ENCODE results near the gene KLHL29. TPM values are rescaled to one million over a fixed set of nuclear protein-coding genes. Genes with fewer than 3 reads are reported as not detected.

KLHL29 gene
- total RNA-seq, 1 donor = 14.7 TPM

- no peak for TF ChIP-seq CTCF (IDR thresholded peaks at IDR 0.05; ENCODE audit: insufficient read depth, low read depth, low read length)
- no peak for DNase-seq (ENCODE audit: low read depth)
- H3K4me3 ChIP-seq (ENCODE audit: low read depth, low read length) = no peak overlapping the region
These were observed 273.0 kb downstream of the KLHL29 start for GRCh38 chr2:23657934-23658333.

DNA sequence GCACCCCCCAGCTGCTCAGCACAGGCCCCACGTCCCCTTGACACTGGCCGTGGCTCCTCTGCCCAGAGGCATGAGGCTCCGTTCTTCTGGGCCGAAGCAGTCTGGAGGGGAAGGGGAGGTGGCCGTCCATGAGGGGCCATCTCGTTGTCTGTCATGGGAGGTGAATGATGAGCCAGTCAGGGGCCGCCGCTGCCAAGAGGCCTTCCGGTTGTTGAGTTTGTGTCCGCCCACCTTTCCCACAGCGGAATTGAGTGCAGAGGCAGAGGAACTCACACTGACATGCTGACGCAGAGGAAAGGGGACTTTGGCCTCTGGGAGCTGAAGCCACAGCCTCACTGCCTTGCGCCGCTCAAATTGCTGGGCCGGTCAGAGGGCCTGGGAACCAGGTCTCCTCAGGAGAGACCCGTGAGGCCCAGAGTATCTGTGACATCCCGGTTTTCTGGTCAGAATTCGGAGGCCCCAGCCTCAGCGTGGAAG lies 273.5 kb downstream of the KLHL29 start:
- H3K4me3 ChIP-seq (ENCODE audit: low read depth, low read length) = no peak overlapping the region
- TF ChIP-seq CTCF (IDR thresholded peaks at IDR 0.05; ENCODE audit: insufficient read depth, low read depth, low read length) = no peak
- DNase-seq (ENCODE audit: low read depth) = no peak

DNA sequence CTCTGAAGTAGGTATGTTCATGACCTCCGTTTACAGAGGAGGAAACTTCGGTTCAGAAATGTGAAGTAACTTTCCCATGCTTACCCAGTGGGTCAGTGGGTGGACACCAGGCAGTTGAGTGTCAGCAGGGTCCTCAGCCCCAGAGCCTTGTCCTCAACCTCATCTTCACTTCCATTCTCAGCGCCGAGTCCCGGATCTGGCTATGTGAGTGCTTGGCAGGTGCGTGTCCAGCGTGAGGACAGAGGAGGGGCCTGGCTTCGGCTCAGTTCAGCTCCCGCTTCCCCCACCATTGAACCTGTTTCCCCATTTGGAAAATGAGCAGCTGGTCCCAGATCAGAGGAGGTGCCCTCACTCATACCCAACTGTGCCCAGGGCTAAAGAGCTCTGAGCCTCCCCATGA lies 274.3 kb downstream of the KLHL29 start:
- DNase-seq (ENCODE audit: low read depth) = no peak
- no peak for TF ChIP-seq CTCF (IDR thresholded peaks at IDR 0.05; ENCODE audit: insufficient read depth, low read depth, low read length)
- H3K4me3 ChIP-seq (ENCODE audit: low read depth, low read length) = no peak overlapping the region

DNA sequence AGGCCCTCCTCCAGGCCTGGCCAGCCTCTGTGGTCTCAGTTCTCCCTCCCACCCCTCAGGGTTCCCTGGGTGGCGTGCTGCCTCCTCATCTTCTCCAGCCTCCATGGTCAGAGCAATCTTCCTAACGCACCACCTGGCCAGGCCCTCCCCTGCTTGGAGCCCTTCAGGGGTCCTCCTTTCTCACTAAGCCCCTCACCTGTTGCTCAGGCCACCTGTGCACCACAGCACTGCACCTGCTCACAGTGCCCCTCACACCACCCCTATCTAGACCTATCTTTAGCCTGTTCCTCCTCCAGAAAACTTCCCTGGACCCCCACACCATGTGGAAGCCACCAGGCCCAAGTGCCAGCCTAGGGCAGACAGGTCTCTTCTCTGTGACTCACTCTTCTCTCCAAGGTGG lies 274.8 kb downstream of the KLHL29 start:
- H3K4me3 ChIP-seq (ENCODE audit: low read depth, low read length) = no peak overlapping the region
- no peak for DNase-seq (ENCODE audit: low read depth)
- TF ChIP-seq CTCF (IDR thresholded peaks at IDR 0.05; ENCODE audit: insufficient read depth, low read depth, low read length) = no peak

DNA sequence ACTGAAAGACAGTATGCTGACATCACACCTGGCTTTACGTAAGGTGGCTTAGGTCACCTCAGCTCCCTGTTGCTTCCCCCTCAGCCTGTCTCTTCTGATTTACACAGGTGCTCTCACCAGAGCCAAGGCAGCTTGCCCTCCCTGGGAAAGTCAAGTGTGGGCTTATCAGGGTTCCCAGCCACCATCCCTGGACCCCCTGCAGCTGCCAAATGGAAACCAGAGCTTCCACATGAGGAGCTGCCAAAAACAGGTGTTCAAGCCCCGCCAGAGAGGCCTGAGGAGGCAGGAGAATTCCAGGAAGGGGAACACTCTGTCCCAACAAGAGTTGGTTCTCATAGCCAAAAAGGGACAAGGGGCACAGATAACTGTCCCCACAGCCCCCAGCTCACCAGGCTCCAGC lies 275.3 kb downstream of the KLHL29 start:
- H3K4me3 ChIP-seq (ENCODE audit: low read depth, low read length) = no peak overlapping the region
- no peak for TF ChIP-seq CTCF (IDR thresholded peaks at IDR 0.05; ENCODE audit: insufficient read depth, low read depth, low read length)
- DNase-seq (ENCODE audit: low read depth) = no peak

DNA sequence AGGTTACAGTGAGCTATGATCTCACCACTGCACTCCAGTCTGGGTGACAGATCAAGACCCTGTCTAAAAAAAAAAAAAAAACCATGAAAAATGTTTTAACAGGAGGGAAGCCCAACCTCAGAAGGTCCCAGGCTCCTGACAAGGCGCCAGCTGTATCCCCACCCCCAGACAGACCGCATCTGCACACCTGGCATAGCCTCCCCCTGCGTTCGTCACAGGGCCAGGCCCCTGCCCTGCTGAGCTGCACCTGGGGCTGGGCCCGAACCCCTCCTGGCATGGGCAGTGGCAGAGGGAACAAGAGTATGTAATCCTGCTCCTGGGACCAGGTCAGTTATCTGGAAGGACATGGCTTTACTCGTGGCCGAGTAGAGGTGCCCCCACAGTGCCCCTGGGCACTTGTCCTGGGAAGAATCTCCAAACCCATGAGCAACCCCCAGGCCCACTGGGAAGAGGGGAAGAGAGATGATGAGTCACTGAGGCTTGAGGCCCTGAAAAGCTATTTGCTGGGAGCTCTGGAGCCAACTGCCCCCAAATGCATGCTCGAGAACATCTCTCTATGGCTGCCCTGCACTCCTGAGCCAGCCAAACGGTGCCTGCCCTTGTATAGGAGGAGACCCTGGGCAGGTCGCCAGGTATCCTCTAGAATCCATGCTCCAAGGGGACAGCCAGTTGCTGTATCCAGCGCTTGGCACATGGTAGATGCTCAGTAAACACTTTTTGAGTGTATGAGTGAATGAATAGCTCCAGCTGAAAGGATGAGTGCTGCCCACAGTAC lies 276.5 kb downstream of the KLHL29 start:
- DNase-seq (ENCODE audit: low read depth) = no peak
- H3K4me3 ChIP-seq (ENCODE audit: low read depth, low read length) = no peak overlapping the region
- TF ChIP-seq CTCF (IDR thresholded peaks at IDR 0.05; ENCODE audit: insufficient read depth, low read depth, low read length) = no peak

- TF ChIP-seq CTCF (IDR thresholded peaks at IDR 0.05; ENCODE audit: insufficient read depth, low read depth, low read length) = no peak
- H3K4me3 ChIP-seq (ENCODE audit: low read depth, low read length) = no peak overlapping the region
- no peak for DNase-seq (ENCODE audit: low read depth)
These were observed 277.5 kb downstream of the KLHL29 start for GRCh38 chr2:23662466-23662865.

Data from fibroblast of villous mesenchyme (primary cell).